Stimulated activated CD4-positive, alpha-beta T cell treated with anti-CD3 and anti-CD28 coated beads, Interleukin-2, amount 100 ng/mL, for 24 hours (primary cell): ENCODE results near the gene MRS2.

Experiments used
- DNase-seq, 2 donors: peaks; one replicate each; pipeline ENCODE4 v3.0.0-alpha.2; 2020

MRS2 gene

DNA sequence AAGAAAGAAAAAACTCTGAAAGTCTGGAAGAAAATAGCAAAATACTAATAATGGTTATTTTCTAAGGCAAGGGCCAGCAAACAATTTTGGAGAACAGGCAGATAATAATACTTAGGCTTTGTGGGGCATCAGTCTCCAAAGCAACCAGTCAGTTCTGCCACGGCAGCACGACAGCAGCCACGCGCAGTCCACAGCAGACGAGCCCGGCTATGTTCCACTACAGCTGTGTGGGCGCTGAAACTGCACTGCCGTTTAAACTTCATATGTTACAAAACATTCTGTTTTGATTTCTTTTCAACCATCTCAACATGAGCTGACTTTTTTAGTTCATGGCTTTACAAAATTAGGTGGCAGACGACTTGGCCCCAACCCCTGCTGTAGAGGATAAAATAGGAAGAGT is 29.9 kb downstream of the MRS2 start:
- DNase-seq = no peak

DNA sequence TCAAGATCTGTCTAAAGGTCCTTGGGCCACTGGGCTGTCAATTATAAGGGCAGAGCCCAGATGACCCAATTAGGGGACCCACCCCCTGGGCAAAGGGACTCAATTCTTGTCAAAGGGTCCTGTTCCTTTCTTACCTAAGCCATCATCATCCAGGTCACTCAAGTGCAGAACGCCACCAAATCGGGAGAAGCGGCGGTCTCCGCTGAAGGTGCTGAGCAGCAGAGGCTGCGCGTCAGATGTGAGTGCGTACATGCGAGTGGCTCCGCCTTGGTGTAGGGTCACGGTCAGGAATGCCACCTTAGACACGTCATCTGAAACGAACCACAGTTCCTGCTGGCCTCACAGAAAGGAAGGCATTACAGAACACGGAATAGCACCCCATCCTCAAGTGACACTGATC is 34.2 kb downstream of the MRS2 start:
- no peak for DNase-seq

DNA sequence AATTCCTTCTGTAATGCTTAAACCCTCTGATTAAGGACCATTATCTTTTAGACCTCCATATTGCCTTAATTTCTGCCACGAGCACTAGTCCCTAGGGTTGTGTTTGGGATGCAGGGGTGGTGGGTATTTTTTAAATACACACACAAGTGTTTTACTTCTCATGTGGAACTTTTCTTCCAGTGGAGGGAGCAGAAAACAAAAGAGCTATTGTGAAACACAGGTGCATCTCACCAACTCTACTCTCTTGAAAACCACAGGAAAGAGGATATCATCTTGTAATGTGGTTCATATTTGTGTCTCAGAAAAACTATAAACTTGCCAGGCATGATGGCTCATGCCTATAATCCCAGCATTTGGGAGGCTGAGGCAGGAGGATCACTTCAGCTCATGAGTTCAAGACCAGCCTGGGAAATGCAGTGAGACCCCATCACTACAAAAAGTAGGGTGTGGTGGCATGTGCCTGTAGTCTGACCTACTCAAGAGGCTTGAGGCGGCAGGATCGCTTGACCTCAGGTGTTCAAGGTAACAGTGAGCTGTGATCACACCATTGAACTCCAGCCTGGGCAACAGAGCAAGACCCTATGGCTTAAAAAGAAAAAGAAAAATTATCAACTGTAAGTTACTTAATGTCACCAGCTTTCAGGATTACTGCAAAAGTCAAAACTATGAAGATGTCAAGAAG is 37.3 kb downstream of the MRS2 start:
- DNase-seq = no peak

DNA sequence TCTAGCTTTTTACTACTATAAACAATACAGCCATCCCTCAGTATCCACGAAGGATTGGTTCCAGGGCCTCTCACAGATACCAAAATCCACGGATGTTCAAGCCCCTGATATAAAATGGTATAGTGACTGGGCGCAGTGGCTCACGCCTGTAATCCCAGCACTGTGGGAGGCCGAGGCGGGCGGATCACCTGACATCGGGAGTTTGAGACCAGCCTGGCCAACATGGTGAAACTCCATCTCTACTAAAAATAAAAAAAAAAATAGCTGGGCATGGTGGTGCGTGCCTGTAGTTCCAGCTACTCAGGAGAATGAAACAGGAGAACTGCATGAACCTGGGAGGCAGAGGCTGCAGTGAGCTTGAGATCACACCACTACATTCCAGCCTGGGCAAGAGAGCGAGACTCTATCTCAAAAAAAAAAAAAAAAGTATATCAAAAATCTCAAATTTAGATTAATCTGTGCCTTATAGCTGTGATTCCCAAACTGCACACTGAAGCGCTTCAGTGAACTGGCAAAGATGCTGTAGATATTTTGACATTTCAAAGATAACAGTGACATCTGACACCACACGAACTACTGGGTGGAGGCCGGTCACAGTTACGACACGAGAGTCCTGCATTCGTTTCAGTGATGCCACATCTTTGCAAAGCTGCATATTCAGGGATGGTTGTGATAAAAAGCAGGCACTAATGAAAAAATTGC is 38.3 kb downstream of the MRS2 start:
- no peak for DNase-seq

DNA sequence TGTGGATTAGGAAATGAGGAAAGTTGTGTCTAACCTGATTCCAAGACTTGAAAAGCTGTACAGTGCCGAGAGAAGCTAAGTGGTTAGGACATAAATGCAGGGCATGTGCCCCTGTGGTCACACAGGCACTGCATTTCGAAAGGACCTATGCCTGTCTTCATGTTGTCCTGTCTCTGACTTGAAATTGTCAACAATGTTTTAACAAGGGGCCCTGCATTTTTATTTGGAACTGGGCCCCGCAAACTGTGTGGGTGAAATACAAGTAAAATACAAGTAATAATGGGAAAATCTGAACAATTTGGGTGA is 38.8 kb downstream of the MRS2 start:
- DNase-seq = no peak

DNA sequence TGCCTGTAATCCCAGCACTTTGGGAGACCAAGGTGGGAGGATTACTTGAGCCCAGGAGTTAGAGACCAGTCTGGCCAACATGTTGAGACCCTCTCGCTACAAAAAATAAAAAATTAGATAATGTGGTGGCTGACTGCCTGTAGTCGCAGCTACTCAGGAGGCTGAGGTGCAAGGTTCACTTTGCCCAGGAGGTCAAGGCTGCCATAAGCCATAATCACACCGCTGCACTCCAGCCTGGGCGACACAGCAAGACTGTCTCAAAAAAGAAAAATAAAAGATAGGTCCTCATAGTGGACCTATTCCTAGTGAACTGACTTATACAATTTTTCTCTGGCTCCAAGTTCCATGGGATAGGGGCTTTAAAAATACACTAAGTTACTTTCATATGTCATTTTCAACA is 41.9 kb downstream of the MRS2 start:
- DNase-seq = no peak

DNA sequence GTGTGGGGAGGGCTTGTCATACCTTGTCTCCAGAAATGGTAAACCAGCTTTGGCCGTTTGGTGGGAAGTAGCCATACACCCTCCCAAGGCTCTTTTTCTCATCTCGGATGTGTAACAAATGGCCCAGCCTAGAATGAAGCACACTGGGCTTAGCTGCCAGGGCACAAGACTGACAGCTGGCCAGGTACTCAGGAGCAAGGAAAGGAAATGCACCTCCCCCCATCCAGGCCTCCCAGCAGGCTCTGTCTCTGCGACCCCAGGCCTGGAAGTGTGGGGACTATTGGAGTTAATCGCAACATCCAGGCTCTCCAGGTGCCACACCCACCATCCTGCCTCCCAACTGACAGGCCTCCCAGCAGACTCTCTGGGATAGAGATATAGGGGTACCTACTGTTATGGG is 43.0 kb downstream of the MRS2 start:
- DNase-seq = no peak

DNA sequence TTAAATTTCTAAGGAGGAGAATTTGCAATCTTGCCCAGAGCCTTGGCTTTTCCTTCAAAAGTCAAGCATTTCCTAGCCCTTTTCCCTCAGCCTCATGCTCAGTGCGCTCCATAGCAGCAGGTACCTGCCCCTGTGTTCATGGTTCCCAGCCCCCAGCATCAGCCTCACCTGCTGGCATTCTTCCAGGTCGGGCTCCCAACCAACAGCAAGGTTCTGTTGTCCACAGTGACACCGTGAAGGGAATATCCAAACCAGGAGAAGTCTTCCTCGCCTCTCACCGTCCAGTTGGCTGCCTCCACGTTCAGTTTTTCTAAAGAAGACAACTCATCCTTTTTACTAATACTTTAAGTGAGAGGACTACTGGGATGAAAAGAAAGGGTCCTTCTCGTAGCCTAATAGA is 43.9 kb downstream of the MRS2 start:
- no peak for DNase-seq

DNA sequence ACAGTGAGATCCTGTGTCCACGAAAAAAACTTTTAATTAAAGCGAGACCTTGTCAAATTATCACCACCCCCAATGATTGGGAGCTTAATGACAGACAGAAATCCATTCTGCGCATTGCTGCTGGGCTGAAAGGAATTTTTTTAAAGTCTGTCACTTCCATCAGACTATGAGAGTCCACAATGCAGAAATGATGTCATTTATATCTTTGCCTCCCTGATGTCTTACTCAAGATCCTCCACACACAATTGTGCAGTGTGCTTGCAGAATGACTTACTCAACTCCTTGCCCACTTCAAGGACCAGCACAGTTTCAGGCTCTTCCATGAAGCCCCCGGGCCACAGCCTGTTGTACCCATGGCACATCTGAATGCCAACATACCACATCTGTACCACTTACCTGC is 45.7 kb downstream of the MRS2 start:
- DNase-seq = no peak

DNA sequence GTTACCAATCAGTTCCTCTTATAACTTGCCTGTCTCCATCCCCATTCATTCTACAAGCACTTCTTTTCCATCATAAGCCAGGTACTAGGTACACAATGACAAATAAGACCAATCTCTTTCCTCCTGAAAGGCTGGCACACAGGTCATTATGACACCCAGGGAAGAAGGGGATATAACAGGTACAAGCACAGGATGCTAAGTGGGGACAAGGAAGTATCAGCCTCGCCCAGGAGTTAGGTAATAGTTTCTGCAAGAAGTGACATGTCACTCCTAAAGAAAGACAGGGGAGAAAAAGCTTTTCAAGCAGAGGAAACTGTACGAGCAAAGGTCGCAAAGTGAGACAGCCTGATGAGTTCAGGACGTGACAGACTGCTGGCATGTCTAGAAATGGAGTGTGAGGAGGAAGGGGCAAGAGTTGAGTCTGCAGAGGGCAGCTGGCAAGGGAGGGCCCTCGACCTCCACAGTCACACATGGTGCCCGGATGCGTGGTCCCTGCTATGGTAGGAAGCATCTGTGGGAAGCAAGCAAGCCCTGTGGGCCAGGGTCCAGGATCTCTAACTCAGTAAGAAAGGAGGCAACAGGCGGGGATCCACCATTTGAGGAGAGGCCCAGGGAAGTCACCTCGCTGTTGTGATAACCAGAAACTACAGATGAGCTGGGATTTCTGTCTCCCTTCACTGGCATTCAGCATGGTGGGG is 46.2 kb downstream of the MRS2 start:
- no peak for DNase-seq

DNA sequence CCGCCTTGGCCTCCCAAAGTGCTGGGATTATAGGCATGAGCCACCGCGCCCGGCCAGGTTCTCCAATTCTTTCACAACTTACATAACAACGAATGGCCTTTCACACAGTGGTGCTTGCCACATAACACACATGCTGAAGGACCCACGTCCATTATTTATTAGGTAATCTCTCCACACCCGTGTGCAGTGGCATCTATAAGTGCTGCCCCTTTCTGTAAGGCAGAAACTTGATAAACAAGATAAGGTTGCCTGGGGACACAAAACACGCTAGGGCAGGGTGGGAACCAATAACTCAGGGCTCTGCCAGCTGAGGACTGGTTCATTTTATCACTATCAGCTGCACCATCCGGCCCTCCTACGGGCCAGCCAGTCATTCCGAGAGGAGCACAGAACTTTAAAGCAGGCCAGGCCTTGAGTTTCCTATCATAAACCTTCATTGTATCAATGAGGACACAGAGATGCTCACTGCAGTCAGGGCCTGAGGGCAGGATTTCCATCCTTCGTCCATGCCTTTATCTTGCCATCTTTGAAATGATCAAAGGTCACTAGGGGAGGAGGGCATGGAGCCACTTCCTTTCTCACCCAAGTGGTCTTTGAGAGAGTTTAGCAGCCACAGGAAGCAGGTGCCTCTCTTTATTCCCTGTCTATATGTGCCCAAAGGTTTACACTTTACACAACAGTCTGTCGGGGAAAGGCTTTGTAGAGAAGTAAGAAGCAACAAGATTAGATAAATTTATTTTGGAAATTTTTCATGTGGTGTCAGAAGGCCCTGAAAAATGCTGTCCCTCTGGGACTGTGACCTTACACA is 49.0 kb downstream of the MRS2 start:
- DNase-seq = no peak

DNA sequence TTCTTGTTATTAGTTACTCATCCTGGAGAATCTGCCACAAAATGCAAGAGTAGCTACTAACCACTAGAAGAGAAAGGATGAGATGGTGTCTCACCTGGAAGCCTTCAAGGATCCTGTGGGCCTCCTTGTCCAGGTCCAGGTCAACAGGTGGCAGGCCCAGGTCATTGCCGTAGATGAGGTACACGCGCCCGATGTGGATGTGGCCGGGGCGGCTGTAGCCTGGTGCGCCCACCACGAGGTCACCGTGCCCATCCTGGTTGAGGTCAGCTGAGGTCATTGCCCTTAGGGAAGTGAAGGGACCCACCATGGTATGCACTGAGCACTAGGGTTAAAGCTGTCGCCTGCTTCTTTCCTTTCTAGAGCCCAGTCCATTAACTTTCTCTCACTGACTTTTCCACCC is 51.2 kb downstream of the MRS2 start:
- DNase-seq = no peak

DNA sequence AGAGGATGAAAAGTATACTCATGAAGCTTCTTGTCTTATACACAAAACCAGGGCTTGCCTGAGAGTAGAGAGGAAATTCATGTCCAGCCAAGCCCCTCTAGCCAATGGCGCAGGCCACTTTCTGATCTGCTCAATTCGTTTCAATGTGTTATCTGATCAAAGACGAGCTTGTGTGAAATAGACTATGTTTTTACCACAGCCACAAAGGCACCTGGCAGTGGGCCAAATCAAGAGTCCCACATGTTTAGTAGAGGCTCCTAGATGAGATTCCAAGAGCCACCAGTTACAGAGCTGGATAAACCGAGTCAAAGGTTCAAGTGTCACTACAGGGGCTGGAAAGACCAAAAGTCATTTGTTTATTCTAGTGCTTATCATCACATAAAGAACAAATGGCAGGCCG is 51.7 kb downstream of the MRS2 start:
- no peak for DNase-seq

DNA sequence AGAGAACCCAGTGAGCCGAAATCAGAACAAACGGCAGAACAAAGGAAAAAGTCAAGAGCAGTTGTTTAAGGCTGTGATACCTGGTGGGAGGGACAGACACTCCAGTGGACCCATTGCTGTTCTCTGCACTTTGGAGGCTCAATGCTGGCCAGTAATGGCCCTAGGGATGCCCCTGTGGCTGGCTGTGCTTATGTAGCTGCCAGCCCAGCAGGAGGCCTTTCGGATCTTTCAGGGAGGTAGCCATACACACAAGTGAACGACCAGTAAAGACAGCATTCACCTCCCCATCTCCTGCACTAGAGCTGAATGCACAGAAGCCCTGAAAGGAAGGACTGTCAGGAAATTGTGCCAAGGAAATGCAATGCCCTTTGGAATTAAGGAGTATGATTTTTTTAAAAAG is 52.3 kb downstream of the MRS2 start:
- DNase-seq = no peak

DNA sequence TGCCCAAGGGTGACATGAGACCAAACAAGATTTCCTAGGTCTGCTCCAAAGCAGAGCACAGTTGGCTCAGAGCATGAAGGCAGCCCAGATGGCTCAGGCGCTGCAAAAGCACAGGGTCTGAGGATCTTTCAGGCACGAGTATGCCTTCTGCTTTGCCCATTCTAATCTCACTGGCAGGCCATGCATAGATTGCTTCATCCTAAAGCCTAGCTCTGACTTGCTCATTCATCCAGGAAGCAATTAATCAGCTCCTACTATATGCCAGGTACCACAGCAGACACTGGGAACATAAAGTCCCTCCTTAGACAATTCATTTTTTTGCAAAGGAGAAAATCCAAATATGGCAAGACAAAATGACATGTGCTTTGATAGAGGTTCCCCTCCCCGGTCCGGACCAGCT is 55.4 kb downstream of the MRS2 start:
- DNase-seq = no peak

DNA sequence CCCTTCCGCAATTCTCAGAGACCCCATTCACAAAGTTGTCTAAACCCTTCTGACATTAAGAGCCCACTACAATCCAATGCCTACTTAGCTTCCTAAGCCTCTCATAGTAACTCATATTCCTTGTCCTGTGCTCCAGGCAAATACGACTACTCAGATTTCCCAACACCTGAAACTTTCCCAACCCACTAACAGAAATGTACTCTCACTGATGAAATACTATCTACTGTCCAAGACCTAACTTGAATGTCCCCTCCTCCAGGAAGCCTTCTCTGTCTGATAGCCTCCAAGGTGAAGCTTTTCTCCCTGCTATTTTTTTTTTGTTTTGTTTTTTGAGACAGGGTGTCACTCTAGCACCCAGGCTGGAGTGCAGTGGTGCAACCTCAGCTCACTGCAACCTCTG is 56.2 kb downstream of the MRS2 start:
- no peak for DNase-seq

DNA sequence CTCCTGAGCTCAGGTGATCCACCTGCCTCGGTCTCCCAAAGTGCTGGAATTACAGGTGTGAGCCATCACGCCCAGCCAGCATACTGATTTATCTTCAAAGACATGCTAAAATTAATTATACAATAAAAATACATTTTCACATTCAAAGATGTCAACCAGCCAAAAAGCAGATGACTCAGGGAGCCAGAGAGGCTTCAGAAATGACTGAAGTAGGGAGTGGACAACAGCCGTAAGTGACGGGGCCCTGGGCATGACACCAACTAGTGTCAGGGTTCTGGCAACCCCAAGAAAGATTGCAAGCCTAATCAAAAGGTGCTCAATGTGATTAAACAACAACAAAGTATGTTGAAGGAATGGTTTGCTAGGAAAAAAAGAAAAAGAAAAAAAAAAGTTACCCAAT is 58.2 kb downstream of the MRS2 start:
- DNase-seq = no peak

DNA sequence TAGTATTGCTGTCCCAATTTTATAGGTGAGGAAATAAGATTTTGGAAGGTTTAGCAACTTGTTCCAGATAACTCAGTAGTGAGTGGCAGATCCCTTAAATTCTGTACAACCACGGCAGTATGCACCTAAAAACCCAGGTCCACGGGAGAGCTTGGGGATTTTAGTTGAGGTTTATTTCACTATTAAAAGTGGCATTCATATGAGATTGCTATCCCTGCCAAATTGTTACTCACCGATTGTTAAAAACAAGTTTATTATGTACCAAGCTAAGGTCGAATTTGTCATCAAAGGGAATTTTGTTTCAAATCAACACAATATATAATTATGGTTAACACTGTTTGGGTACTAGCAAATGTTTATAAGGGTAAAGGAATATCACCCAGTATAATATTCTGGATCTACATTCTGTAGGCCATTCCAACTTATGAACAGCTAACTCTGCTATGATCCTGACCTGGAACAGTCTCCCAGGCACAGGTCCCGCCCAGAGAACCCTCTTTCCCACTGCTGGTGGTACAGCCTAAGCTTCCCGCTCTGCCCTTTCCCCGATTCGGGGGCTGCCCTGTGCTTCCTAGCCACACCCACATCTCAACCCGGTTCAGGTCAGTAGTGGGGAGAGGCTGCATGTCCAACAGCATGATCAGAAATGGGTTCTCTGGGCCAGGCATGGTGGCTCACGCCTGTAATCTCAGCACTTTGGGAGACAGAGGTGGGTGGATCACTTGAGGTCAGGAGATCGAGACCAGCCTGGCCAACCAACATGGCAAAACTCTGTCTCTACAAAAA is 61.7 kb downstream of the MRS2 start:
- DNase-seq = no peak

DNA sequence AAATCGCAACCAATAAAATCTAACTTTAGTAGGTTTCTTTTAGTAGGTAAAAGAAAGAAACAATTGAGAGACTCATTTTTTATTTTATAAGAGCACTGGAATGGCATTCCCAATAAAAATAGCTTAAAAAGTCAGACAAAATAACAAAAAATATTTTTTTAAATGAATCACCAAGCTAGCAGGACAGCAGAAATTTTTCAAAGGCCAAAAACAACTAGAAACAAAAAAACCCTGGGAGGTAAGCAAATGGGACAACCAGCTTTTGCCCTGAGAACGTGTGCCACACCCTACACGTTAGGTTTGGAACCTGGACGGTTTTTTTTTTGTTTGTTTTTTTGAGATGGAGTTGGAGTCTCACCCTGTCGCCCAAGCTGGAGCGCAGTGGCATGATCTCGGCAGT is 67.1 kb downstream of the MRS2 start:
- no peak for DNase-seq

DNA sequence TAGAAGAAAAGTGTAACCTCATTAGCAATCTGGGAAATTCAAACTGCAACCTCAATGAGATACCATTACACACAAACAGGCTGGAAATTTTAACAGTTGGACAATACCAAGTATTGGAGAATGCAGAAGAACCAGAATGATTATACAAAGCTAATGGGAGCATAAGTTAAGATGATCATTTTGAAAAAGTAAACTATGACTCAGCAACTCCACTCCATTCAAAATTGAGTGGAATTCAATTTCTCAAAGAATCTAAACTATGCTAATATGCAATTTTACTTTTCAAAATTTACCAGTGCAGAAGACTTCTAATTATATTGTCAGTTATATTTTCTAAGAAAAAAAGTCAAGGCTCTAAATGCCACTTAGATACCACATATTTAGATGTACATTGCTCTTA is 69.4 kb downstream of the MRS2 start:
- DNase-seq = no peak
